NT2/D1 (cell line): Measurements from ENCODE around the gene MPPED1.

Experiments used
- YY1 ChIP-seq: IDR thresholded peaks from 2 replicates; pipeline ENCODE4 v1.6.1; 2011; ENCODE audit not compliant: insufficient read length, insufficient read depth
- ZNF274 ChIP-seq: IDR thresholded peaks from 2 replicates; pipeline ENCODE4 v1.6.1; 2011; ENCODE audit warnings: mild to moderate bottlenecking, low read depth, low read length

DNA sequence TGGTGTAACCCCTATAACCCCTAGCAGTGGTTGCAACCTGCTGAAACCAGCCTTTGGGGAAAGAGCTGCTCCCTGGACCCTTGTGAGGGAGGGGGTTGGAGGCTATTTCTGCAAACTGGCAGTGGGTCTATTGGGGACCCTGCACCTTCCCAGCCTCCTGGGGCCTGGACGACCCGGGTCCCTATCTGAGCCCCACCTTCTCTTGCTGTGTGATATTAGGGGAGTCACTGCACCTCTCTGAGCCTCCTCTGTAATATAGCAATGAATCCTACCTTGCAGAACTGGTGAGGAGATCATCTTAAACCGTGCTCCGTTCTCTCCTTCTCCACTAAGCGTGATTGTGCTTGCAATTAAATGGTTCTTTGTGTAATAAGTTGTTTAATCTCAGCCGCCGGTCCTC lies 24.0 kb upstream of the MPPED1 start:
- TF ChIP-seq ZNF274 (no peak), YY1 (no peak)
